ENCODE data around the gene GRIK3.

- no peak for TF ChIP-seq RAD21 (IDR thresholded peaks at IDR 0.05; ENCODE audit: low read depth)
- no peak for TF ChIP-seq REST (IDR thresholded peaks at IDR 0.05; ENCODE audit: low read depth)
- no peak for TF ChIP-seq YY1 (IDR thresholded peaks at IDR 0.05; ENCODE audit: low read depth)
- no peak for TF ChIP-seq TAF1 (IDR thresholded peaks at IDR 0.05; ENCODE audit: low read depth)
- no peak for TF ChIP-seq MAX (IDR thresholded peaks at IDR 0.05)
- no peak for TF ChIP-seq EP300 (IDR thresholded peaks at IDR 0.05; ENCODE audit: borderline replicate concordance)
- TF ChIP-seq FOXM1 (IDR thresholded peaks at IDR 0.05; ENCODE audit: borderline replicate concordance, low read depth), result no peak
Observed at GRCh38 chr1:36766481-36766880, 267.8 kb downstream of the GRIK3 start.
